CD4-positive, alpha-beta T cell treated with Interleukin-6 at 100 ng/mL for 8 hours (primary cell): ENCODE data around the gene CXorf66.
A peak's percentile ranks its signal among the peaks of the same experiment; 100 is the strongest.
"Not testable (repeated sequence)": the region's sequence is repeated elsewhere in the genome, so short reads cannot be mapped to it uniquely, and the experiment has no call there.

ENCODE experiments used
- DNase-seq: peaks from one replicate; pipeline ENCODE4 v3.0.0-alpha.2; 2020; ENCODE audit warnings: mixed read lengths, low spot score

Gene CXorf66, protein sequence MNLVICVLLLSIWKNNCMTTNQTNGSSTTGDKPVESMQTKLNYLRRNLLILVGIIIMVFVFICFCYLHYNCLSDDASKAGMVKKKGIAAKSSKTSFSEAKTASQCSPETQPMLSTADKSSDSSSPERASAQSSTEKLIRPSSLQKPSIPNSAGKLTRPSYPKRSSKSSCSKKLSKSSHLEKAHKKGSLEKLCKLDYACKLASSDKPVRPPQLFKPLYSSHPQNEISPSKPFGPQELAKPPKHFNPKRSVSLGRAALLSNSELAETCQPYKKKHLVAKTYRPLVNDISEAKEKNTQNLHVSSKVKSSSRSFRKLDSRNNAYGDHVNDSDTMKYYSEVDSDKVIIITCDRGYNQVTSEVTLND

DNA sequence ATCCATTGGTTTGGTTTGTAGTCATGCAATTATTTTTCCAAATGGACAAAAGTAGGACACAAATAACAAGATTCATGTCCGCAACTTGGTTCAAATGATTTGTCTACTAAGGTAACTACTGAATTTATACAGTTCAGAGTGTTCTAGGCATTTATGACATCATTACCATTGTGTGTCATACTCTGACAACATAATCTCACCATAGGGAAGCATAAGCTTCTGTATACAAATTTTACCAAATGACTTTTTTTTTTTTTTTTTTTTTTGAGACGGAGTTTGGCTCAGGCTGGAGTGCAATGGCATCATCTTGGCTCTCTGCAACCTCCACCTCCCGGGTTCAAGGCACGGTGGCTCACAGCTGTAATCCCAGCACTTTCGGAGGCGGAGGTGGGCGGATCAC lies at the start of gene CXorf66:
CXorf66 (minus strand) TSS at position 101 of the 400 bp plus-strand sequence; CDS start at position 76, 25 bp downstream.
- no peak for DNase-seq

DNA sequence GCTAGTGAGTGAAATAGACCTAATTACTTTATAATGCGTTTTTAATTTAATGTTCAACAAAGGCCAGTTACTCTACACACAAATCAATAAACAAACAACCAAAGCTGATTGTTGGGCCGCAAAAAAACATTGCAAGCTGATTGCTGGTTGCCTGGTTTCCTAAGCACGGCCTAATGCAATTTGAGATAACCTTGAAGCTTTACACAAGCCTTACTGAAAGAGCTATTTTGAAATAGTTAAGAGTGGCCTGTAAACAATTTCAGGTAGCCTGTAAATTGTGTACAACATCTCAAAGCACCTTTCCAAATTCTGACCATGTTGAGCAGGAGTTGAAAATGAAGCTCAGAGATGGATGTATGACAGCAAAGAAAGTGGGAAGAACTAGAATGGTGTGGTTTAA lies 17.5 kb upstream of the CXorf66 start:
- DNase-seq = no peak

DNA sequence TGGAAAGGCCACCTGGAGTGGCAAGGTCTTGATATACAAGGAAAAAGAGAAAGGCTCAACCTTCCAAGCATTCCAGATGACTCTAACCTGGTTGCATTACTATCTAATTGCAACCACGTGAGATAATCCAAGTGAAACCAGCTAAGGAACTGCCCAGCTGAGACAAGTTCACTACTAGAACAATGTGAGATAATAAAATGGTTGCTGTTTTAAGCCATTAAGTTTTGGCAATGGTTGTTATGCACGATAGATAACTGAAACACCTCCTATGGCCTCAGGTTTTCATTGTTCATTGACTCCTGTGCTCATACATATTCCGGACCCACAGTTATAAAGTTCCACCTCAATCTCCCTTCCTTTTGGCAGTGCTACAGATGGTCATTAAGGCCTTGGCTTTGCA lies 9.2 kb upstream of the CXorf66 start:
- no peak for DNase-seq

DNA sequence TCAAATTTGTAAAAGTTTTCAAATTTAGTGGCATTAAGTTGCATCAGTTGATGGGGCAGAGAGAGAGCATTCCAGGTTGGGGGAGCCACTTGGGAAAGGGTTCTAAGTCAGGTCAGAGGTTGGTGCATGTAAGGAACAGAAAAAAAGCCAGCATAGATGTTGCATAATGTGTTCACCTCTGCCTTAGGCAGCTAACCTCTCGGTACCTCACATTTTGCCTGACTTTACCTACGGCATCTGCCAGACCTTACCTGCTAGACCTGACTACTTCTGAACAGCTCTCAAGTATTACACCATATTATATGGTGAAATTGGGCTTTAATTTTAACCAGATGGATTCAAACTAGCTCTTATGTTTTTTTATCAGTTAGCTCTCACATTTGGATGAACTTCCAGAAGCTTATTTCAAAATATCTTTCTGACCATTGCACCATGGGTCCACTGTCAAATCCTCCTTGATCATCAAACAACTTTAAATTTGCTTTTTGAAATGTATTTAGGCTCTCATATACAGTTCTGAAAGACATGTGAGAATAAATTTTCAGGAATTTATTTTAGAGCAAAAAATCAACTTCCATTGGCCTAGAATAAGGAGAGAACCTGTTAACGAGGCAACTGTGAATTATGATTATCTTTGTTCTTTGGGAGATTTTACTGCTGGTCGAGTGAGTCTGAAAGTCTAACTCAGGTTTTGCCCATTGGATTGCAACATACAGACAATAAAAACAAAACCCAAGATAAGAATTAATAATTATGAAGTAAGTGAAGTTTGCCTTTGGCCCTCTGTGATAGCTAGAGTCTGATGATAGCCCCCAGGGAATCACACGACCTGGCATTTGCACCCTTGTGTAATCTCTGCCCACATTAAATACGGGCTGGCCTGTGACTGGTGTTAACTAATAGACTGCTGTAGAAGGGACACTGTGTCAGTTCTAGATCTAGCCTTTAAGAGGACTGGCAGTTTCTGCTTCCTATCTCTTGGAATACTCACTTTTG lies 7.6 kb upstream of the CXorf66 start:
- no peak for DNase-seq

DNA sequence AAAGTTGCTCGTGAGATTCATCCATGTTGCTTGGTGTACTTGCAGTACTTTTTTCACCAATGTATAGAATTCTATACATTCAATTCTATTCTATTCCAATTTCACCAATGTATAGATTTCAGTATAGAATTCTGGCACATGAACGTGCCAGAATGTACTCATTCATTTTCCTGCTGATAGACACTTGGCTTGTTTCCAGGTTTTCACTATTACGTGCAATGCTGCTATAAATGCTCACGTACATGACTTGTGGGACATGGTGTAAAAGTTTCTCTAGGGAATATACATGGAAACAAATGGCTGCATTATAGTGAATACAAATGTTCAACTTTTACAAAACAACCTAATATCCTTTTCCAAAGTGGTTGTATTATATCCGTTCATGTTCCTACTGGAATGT lies 6.8 kb upstream of the CXorf66 start:
- no peak for DNase-seq

DNA sequence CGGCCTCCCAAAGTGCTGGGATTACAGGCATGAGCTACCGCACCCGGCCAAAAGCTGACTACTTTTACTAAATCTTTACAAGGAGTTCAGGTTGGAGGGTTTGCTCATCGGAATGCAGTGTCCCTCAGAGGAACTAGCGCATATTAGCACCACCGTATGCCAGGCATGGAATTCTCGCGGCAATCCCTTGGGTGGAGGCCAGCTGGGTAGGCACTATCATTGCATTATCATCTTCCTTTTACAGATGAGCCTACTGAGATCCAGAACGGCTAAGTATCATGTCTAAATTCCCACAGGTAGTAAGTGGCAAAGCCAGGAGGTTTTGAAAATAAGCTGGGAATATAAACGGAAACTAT lies 6.1 kb upstream of the CXorf66 start:
- no peak for DNase-seq

DNA sequence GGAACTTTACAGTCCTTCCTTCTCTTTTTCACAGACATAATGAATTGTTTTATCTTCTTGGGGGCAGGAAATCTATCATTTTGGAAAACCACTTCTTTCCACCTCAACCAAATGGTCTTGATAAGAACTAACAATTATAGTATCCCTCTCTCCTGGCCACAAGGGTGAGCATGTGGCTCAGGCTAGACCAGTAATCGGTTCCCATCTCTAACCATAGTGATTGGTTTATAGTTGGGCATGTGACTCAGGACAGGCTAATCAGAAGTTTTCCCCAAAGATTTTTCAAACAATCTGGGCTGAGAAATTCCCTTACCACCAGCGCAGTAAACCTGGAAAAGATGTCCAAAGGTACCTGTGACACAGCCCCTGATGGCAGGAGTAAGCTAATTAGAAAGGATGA lies 4.0 kb upstream of the CXorf66 start:
- no peak for DNase-seq

DNA sequence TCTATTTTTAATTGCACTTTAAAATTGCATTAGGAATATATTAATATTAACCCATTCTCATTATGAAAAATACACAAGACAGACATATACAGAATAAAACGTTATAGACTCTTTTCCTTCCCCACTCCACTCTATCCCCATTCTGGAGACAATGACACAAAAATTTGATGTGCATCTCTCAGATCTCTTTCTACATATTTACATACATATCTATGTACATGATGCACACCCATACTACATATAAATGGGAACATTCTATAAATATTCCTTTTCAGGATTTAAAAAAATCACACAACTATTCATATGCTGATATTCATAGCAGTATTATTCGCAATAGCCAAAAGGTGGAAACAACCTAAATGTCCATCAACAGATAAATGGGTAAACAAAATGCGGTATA lies 2.4 kb upstream of the CXorf66 start:
- DNase-seq = no peak

DNA sequence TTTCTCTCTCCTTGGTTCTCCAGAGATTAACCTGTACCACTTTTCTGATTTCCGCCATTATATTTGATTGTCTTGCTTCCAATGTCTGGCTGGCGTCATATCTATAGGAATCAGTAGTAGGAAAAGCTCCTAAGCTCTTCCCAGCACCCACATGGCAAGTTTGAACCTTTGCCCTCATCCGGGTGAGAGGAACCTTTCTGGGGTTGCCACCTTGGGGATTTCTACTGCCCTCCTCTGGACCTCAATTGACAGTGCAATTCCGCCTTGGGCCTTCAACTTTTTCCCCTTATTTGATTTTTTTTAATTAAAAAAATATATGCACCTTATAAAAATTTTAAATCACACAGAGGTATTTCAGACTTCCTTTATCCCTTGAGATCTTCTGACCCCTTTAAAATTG lies 2.0 kb upstream of the CXorf66 start:
- DNase-seq = no peak

DNA sequence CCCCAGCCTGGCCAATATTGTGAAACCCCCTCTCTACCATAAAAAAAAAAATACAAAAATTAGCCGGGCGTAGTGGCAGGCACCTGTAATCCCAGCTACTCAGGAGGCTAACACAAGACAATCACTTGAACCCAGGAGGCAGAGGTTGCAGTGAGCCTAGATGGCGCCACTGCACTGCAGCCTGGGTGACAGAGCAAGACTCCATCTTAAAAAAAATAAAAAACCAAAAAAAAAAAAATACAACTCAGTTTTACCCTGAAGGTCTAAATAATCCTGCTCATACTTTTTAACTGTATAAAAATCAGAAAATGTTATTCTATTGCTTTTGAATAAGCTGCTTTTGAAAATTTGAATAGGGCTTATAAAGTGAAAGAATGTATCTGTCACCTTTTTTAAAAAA lies 838 bp upstream of the CXorf66 start:
- not testable (repeated sequence) for DNase-seq

DNA sequence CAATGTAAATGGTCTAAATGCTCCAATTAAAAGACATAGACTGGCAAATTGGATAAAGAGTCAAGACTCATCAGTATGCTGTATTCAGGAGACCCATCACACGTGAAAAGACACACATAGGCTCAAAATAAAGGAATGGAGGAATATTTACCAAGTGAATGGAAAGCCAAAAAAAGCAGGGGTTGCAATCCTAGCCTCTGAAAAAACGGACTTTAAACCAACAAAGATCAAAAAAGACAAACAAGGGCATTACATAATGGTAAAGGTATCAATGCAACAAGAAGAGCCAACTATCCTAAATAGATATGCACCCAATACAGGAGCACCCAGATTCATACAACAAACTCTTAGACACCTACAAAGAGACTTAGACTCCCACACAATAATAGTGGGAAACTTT lies 4.2 kb downstream of the CXorf66 start:
- not testable (repeated sequence) for DNase-seq

DNA sequence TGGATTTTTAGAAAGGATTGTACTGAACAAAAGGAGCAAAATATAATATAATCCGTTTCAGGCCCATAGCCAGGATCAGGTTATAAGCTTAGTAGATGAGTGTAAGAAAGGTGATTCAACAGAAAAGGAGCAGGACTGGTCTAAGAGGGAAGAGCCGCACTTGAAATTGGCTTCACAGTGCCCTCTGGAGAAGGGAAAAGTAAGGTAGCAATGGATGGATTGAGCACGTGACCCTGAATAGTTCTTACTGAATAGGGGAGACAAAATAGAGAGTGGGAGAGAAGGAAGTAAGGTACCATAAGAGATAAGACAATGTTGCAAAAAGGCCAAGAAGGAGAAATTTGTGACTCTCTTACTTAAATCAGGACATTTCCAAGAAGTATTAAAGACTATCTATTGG lies 15.6 kb downstream of the CXorf66 start:
- no peak for DNase-seq

DNA sequence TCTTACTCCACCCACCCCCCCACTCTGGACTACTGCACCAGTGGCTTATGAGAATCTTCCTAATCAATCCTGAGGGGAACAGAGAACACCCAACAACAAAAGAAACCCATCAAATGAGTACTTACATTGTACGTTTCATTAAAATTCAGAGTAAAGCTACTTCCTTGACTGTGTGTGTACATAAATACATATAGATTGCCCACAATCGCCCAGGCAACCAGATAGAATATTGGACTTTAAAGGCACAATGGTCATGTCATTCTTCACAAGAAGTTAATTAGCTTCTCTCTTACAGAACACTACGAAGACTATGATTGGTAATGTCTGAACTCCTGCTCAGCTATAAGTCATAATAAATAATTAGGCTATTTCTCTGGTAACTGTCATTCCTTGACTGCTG lies 20.2 kb downstream of the CXorf66 start:
- no peak for DNase-seq

DNA sequence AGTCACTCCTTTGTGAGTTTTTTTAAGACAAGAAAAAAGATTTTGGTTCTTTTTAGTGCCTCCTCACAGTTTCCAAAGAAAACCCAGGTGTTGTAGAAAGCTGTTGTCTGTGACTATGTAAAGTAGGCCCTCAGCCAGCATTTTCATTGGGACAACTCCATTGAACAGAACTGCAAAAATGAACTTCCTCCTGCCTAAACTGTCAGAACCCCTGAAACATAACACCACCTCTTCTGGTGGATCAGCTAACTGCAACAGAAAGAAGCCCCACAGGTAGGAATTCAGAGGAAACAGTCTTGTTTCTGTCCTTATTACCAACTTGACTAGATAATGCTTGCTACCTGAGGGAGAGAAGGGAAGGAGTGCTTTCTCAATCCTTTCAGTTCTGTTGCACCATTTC lies 29.1 kb downstream of the CXorf66 start:
- no peak for DNase-seq

DNA sequence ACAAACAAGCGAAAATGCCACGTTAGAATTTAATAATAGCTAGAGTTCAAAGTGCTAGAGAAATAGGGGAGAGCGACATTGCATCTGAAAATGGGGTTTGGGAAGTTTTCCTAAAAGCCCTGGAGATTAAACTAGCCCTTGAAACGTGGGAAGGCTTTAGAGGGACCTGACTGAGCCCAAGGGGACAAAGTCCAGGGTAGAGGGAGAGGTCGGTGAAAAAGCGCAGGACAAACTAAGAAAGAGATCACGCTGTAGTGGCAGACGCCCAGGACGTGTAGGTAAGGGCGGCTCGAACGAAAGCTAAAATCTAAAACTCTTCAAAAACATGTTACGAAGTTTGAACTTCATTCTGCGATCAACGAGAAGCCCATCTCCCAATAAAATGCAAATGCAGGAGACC lies 31.4 kb downstream of the CXorf66 start:
- no peak for DNase-seq

DNA sequence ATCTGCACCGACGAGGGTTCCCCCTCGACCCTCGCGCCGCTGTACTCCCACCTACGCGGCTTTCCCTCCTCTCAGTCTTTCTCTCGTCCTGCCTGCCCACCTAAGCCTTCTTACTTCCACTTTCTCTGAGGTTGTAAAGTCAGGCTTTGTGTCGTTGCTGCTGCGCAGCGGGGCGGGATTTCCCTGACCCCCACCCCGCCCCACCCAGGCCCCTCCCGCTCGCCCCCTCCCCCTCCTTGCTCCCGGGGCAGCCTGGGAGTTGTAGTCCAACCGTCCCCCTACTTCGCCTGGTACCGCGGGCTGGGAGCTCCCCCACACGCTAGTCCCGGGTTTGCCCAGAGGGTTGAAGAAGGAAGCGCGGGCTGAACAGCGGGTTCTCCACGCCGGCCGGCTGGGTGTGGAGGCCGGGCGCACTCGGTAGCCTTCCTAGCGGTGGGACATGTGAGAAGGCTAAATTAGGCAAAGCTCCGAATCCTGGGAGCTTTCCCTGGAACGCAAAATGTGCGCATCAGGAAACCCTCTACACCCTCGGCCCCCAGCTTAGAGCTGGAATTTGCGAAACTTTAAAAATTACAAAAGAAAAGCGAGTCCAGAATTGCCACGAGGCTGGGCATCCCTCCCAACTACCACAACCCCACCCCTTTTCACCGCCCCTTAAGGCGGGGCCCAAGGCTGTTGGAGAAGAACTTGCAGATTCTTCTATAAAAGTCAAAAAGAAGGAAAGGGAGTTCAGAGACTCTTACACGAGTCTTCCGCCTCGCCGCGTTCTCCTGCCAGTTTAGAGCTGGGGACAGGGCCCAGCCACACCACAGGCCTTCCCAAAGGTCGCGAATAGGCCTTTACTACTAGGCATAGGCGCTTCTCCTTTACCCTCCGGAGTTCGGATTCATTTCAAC lies 32.2 kb downstream of the CXorf66 start, which contains the start of gene ATP11C:
ATP11C (minus strand) TSS at position 153 of the 896 bp plus-strand sequence. CDS start 1,011 bp downstream, outside the sequence.
- DNase-seq = peak; percentile 80

DNA sequence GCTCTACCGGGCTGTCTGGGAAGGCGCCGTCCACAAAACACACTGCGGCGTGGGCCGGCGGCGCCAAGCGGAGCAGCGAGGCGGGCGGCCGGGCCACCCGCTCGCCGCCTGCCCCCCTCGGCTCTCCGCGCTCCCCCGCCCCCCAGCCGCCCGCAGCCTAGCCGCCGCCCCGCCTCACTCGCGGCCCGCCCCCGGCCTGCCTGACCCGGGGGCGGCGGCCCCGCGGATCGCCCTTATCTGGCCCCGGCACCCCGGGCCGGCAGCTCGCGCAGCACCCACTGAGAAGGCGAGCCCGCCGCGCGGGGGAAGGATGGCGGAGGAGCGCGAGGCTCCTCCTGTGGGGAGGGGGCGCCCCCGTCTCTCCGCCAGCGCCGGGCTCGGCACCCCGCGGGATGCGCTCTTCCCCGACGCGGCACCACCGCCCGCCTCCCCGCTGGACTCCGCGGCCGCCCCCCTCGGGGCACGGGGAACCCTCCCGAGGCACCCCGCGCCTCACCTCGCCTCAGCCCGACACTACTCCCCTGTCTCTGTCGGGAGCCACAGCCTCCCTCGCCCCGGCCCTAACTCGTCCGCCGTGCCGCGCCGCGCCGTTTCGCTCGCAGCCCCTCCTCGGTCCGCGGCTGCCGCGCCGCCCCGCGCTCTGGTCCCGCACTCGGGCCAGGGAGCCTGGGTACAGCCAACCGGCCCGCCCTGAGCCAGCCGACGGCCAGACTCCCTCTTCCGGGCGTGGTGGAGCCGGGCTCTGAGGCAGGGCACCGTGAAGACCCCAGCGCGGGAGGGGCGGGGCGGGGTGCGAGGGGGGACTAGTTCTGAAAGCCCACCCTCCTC lies 33.0 kb downstream of the CXorf66 start:
- peak; percentile 25 for DNase-seq

DNA sequence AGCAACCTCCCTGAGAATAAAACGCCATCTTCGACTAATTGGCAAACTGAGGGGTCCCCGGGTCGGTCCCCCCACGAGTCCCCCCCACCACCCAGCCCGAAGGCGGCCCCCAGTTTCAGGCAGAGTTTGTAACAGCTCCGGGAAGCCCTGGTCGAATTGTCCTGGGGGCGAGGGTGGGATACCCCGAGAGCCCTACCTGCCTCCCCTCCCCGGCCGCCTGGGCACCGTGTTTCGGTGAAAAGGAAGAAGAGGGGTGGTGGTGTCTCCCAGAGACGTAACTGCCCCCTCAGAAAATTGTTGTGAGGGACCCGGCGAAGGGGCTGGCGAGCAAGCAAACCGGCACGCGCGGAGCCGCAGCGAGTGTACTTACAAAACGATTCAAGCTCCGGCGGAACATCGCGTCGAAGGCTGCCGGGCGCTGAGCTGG lies 33.7 kb downstream of the CXorf66 start:
- DNase-seq = no peak

DNA sequence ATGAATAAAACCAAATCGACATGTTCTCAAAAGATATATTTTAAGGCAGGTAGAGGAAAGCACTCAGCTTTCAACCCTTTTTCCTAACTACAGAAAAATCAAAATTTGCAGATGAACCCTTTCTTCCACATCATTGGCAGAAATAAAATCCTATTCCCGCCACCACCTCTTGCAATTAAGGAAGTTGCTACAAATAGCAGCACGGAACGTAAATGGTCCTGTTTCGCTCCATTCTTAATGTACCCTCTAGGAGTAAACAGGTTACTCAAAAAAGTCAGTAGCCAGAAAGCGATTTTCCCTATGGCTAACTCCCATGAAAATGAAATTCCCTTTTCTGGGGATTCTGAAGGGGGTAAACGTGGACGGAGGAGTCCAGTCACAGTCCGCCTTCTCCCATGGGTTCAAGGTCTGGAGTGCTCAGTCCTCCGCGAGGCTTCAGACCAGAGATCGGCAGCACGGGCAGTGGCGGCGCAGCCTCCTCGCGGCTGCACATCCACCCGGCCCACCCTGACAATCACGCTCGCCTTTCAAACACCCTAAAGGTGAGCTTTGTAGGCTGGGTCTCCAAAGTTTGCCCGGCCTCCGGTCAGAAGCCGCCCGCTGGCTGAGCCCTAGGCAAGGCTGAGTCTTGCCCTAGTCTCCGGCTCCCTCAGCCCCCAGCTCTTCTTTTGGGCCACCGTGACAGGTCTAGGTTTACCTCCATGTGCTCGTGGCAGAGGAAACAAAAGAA lies 34.2 kb downstream of the CXorf66 start:
- DNase-seq = no peak

DNA sequence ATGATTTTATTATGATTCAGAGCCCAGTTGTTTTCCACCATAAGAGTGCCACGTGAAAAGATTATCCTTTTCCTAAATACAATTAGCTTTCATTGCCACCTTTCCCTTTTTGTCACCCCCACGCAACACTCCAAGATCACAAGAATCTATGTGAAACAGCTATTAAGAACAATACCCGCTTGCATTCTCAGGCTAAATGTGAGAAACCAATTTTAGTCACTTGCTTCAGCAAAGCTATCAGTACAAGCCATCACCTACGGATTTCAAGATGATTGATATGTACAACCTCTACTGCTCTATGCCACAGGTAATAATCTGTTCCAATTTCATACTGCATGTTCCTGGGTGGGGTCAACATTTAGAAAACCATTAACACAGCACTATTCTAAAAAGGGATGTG lies 34.9 kb downstream of the CXorf66 start:
- no peak for DNase-seq
